ENCODE data around the gene PODNL1. TPM values are rescaled to one million over a fixed set of nuclear protein-coding genes. Genes with fewer than 3 reads are reported as not detected.

PODNL1 gene
- total RNA-seq, 1 donor from 2014 or later = 0.93 TPM

DNA sequence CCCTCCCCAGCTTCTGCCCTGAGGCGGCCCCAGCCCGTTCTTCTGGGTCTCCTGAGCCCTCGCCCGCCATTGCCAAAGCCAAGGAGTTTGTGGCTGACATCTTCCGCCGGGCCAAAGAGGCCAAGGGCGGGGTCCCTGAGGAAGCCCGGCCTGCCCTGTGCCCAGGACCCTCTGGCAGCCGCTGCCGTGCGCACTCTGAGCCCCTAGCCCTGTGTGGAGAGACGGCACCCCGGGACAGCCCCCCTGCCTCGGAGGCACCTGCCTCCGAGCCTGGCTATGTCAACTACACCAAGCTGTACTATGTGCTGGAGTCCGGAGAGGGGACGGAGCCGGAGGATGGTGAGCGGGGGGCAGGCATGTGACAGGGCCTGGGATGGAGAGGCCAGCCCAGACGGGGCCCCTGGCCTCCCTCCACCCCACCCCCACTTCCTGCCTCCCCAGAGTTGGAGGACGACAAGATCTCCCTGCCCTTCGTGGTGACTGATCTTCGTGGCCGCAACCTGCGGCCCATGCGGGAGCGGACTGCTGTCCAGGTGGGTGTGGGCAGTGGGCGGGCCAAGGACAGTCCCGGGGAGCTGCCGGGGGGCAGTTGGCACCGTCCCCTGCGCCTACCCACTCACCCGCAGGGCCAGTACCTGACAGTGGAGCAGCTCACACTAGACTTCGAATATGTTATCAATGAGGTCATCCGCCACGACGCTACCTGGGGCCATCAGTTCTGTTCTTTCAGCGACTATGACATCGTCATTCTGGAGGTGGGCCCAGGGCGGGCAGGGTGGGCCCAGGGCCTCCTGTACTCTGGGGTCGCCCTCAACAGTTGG is 21.1 kb upstream of the PODNL1 start:
- no peak for DNase-seq (ENCODE audit: low spot score)

DNA sequence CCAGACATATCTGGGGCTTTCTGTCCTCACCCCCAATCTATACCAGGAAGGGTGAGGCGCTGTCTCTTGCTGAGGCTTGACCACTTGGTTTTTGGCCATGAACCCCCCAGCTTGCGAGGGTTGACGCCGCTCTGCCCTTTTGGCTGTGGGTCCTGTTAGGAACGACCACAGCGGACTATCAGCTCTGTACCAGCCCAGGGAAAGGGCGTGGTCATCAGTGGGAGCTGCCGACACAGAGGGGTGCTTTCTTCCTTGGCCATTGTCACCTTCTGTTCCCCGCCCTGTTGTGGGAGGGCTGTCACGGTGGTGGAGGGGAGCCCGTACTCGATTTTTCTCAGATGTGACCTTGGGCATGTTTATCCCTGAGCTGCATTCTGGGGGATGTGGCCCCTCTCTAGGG is 19.8 kb upstream of the PODNL1 start:
- DNase-seq (ENCODE audit: low spot score) = no peak

DNA sequence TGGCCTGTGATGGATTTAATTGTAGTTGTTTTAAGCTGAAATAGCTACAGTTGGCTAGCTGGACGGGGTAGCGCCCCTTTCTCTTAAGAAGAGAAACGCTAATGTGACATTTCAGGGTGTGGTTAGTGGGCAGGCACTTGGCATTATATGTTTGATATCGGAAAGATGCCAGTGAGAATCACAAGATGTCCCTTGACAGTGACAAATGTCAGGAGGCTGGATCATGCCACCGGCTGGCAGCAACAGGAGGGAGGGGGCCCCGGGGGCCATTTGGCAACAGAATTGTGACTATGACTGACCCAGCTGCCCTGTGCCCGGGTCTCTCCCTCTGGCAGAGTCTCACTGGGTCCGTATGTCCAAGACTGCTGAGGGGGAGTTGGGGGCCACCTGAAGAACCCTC is 18.8 kb upstream of the PODNL1 start:
- DNase-seq (ENCODE audit: low spot score) = no peak

DNA sequence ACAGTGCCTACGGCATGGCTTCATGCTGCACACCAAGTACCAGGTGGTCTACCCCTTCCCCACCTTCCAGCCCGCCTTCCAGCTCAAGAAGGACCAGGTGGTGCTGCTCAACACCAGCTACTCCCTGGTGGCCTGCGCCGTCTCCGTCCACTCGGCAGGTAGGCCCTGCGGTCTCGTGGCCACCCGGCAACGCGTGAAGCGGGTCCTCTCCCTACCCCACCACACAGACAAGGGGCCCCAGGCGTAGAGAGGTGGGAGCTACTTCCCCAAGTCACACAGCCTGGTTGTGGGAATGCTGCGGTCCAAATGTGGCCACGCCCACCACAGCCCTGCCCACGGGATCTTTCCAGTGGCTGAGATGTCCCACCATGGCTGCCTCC is 18.1 kb upstream of the PODNL1 start:
- DNase-seq (ENCODE audit: low spot score) = no peak

DNA sequence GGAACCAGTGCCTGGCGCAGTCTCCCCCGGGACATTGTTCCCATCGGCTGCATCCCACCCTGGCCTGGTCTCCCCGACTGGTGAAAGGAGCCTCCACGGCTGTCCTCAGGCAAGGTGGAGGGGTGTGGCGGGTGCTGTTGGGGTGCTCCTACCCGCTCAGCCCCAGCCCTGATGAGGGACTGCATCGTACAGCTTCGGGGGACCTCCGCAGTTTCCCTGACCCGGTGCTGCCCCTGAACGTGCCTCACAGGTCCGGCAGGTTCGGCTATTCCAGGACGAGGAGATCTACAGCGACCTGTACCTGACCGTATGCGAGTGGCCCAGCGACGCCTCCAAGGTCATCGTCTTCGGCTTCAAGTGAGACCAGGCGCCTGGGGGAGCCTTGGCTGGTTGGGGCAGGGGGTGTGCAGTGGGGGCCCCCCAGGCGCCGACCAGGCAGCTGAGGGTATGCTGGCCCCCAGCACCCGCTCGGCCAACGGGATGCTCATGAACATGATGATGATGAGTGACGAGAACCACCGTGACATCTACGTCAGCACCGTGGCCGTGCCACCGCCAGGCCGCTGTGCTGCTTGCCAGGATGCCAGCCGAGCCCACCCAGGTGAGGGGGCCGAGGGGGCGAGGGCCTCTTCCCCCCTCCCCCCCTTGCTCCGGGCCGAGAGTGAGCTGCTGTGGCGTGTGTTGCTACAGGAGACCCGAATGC is 17.6 kb upstream of the PODNL1 start:
- no peak for DNase-seq (ENCODE audit: low spot score)

DNA sequence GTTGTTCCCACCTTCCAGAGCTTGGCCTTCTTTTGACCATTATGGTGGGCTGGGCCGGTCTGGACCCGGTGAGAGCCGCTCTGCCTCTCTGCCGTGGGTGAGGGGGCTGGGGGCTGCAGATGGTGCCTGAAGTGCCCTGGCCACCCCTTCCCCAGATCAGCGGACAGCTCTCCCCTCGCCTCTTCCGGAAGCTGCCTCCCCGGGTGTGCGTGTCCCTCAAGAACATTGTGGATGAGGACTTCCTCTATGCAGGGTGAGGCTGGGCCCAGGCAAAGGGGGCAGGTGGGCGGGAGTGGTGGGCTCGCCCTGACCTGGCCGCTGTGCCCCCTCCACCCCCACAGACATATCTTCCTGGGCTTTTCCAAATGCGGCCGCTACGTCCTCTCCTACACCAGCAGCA is 16.0 kb upstream of the PODNL1 start:
- no peak for DNase-seq (ENCODE audit: low spot score)

DNA sequence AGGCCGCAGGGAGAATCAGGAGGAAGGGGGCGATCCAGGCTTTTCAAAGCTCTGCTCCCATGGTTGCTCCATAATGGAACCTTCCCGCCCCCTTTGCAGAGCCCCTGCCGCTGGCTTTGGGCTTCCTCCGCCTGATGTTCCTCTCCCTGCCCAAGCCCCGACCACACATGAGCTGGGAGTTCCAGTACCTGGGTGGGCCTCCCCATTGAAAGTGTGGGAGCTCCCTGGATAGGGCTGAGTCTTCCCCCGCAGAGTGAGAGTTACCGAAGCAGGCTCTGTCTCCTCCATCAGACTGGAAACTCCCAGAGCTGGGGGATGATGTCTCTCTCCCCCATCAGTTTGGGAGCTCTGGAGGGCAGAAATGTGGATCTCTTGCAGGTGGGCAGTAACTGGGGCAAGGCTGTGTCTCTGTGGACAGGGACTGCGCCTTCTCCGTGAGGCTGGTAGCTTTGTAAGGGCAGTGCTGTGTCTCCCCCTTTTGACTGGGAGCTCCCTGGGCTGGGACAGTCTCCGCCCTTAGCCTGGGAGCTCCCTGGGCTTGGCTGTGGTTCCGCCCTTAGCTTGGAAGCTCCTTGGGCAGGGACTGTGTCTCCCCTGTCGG is 14.8 kb upstream of the PODNL1 start:
- no peak for DNase-seq (ENCODE audit: low spot score)

DNA sequence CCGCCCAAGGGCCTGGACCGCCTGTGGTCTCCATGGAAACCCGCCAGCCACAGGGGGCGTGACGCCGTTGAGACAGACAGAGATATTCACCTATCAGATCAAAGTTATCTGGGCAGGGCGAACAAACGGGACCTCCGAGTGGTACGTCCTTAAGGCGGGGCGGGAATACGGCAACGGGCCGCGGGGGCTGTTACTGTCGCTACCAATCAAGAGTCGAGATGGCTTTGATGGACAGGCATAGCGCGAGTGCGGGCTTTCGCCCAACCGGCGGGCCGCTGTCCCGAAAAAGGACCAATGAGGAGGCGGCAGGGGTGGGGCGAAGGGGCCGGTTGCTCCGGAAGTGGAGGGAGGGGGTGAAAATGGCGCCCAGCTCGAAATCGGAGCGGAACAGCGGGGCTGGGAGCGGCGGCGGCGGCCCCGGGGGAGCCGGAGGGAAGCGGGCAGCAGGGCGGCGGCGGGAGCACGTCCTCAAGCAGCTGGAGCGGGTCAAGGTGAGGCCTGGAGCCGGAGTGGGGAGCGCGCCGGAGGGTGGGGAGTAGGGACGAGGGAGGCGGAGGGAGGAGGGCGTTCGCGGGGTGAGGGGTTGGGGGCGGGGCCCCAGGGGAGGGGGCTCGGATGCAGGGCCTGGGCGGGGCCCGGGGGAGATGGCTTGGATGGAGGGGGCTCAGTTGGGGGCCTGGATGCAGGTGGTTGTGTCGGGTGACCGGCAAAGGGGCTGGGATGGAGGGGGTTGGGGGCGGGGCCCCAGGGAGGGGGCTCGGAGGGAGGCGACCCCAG is 14.1 kb upstream of the PODNL1 start, which contains the start of gene DCAF15:
TSS of gene DCAF15 (plus strand) at position 356 of the 777 bp plus-strand sequence. CDS start at position 360, 4 bp downstream.
- peak; percentile 99 for DNase-seq (ENCODE audit: low spot score)

DNA sequence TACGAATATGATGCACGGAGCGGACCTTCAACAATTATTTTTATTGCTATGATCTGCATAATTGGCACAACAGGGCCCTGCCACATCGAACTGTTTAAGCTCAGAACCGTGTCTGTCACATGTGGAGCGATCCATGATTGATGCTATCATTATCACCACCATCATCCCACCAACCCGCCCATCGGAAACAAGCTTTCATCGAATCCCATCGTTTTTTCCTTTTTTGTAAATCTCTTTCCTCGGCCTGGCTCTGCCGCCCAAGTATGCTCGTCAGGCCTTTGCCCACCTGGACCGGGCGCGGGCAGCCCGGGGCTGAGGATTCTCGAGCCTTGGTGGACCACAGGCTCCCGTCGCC is 13.6 kb upstream of the PODNL1 start:
- no peak for DNase-seq (ENCODE audit: low spot score)

DNA sequence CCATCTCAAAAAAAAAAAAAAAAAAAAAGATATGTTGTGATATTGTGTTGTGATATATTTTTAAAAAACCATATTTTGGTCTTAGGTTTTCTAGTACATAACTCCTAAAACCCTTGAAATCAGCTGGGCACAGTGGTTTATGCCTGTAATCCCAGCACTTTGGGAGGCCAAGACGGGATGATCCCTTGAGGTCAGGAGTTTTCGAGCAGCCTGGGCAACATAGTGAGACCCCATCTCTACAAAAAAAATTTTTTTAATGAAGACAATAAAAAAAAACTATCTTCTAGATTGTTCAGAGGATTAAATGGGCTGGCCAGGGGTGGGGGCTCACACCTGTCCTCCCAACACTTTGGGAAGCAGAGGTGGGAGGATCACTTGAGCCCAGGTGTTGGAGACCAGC is 12.8 kb upstream of the PODNL1 start:
- no peak for DNase-seq (ENCODE audit: low spot score)

DNA sequence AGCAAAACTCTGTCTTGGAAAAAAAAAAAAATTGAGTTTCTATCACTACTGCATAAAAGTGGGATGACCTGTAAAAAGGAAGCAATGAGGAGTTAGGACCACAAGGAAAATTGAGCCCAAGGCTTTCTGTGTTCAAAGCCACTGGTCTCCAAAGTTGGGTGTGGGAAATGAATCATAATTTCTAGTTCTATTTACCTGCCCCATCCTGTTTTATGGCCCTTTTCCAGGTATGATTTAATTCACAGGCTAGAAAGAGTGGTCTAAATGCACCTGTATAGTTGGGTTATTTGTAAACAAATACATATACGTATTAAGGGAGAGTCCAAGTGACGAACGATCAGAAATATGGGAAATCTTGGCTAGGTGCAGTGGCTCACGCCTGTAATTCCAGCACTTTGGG is 8.2 kb upstream of the PODNL1 start:
- DNase-seq (ENCODE audit: low spot score) = no peak

DNA sequence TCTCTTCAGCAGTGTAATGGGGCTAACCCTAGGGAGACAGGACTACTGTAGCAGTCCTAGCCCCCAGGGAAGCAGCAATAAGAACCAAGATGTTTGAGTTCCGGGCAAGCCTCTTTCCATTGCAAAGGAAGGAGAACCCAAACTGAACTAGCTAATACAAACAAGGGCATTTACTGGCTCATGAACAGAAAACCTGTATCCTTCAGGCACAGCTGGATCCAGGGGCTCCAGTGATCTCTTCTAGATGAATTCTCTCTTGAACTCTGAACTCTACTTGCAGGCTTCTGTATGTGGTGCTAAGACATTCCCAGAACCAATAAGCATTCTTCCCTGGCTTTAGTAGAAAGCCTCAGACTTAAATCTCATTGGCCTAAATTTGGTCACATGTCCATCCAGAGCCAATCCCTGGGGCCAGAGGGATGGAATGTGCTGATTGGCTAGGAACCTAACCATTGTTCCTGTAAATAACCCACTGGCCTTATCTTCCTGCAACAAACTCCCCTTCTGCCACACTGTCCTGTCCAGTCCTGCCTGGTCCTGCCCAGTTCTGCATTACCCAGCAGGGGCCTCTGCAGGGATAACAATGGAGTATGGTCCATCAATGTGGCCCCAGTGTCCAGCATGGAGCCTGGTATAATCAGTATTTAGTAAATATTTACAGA is 3.9 kb upstream of the PODNL1 start:
- DNase-seq (ENCODE audit: low spot score) = no peak

DNA sequence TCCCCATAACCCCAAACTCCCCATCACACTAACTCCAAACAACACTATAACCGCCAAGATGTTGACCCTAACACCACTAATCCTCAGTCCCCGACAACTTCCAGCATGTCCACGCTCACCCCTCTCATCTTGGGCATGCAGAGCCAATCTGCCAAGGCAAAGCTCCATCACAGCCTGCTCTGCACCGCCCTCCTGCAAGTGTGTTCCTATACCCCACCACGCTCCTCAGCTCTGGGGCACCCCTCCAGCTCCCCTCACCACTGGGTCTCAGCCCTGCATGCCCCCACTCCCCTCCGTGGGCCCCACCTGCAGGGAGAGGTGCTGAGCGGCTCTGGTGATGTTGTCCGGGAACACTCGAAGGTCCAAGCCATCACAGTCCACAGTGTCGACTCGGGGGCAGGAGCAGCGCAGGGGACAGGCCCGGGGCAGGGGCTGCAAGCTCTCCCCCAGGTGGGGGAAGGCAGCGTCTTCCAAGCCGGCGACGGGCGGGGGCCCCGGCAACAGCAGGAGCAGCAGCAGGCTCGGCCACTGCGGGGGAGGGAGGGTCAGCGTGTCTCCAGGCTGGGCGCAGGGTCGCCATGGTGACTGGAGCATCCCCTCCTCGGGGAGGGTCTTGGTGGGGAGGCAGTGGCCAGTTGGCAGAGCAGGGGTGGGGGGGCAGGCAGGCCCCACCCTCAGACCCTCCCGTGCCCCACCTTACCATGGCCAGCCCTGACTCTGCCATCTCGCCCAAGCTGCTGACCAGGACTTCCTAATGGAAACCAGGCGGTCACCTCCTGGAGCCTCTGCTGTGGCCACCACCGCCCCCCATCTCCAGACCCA is 527 bp downstream of the PODNL1 start:
- DNase-seq (ENCODE audit: low spot score) = no peak

DNA sequence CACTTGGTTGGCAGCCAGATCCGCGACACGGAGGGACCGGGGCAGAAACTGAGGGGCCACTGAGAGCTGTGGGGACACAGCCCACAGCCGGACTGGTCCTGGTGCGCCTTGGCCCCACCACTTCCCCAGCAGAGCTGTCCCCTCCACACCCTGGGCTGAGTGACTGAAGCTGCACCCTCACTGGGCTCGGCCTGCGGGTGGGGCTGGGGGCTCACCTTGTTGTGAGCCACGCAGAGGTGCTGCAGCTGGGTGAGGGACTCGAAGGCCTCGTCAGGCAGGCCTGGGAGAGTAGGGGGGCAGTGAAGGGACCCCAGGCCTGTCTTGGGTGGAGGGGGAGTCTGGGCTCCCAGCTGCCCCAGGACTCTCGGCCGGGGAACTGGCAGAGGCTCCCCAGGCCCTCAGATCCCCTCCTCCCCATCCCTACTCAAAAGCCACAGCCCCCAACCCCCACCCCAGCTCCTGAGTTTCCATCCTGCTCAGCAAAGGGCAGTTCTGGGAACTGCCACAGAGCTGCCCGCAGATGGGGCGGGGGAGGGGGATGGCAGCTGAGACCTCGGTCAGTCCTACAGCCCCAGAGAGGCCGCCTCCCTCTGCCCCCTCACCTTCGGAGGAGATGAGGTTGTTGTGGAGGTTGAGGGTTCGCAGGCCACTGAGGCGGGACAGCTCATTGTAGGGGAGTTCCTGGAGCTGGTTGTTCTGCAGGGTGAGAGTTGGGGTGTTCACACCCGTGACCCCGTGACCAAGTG is 2.3 kb downstream of the PODNL1 start:
- no peak for DNase-seq (ENCODE audit: low spot score)

DNA sequence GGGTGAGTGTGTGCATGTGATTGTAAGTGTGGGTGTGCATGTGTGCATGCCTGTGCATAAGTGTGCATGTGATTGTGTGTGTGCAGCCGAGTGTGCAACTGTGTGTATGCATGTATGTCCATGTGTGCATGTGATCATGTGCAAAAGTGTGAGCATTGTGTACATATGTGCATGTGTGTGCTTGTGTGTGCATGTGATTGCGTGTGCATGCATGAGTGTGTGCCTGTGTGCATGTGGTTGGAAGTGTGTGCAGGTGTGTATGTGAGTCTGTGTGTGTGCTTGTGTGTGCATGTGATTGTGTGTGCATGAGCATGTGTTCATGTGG is 3.5 kb downstream of the PODNL1 start:
- no peak for DNase-seq (ENCODE audit: low spot score)

DNA sequence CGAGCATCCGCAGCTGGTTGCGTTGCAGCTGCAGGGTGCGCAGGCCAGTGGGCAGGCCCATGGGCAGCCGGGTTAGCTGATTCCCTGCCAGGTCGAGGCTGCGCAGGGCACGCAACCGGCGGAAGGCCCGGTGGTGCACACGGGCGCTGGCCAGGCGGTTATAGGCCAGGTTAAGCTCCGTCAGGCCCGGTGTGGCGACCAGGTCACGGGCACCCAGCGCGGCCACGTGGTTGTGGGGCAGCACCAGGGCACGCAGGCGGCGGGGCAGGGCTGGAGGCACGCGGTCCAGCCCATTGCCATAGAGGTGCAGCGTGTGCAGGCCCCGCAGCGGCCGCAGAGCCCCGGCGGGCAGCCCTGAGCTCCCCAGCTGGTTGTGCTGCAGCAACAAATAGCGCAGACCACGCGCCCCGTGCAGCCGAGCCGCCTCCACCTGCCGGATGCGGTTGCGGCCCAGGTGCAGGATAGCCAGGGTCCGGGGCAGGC is 5.3 kb downstream of the PODNL1 start:
- no peak for DNase-seq (ENCODE audit: low spot score)

DNA sequence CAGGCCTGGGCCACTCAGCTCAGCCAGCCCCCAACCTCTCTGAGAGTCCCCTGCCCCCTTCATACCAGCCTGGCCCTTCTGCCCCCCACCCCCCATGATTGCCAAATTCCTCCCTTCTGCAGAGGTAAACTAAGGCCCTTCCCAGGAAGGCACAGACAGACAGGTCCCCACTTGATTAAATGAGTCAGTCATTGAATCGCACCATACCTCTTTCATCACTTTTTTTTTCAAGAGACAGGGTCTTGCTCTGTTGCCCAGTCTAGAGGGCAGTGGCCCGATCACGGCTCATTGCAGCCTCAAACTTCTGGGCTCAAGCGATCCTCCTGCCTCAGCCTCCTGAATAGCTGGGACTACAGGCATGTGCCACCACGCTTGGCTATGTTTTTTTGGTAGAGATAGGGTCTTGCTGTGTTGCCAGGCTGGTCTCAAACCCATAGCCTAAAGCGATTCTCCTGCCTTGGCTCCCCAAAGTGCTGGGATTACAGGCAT is 6.0 kb downstream of the PODNL1 start:
- DNase-seq (ENCODE audit: low spot score) = no peak

DNA sequence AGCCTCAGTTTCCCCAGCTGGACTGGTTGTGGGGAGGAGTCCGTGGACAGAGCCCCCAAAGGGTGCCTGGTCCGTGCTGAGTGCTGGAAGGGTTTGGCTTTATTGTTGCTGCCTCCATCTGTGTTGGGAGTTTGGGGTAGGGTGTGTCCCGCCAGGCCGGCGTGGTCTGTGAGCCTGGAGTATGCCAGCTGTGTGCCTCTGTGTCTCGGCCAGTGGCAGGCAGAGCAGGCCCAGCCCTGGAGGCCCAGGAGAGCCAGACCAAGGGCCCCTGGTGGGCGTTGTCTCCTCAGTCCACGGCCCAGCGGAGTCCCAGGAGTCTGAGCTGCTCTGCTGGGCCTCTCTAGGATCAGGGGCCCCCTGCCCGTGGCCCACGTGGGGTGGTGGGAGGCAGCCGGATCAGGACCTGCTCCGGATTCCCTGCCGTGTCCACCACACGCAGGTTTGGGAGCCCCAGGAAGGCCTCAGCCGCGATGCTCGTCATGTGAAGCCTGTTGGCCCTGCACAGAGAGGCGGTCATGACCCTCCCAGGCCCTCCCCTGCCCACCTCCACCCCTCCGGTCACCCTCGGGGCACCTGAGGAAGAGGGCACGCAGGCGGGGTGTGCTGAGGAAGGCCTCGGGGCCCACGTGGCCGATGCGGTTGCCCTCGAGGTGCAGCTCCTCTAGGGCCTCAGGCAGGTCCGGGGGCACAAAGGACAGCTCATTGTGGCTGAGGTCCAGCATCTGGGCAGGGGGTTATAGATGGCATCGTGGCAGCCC is 6.6 kb downstream of the PODNL1 start:
- DNase-seq (ENCODE audit: low spot score) = no peak

DNA sequence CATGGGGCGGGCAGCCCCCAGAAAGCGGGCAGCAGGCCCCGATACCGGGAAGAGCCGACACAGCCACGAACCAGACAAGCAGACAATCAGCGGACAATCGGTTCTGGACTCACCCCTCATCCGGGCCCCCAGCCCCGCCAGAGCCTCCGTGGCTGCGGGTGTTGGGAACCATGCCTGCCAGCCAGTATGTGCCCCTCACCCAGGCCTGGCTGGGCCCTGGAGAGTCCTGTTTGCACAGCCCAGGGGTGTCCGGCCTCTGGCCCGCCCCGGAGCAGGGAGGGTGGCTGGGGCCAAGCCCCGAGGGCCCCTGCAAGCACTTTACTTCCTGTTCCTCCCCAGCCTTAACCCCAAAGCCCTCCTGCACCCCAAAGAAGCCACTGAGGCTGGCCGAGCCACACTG is 7.8 kb downstream of the PODNL1 start:
- no peak for DNase-seq (ENCODE audit: low spot score)
